Measurements from ENCODE around the gene SLC25A19.

SLC25A19 gene

GRCh38 chr17:75241996-75242460 is 47.2 kb downstream of the SLC25A19 start:
- peak overlapping the region; percentile 25; the same call in 1 of the 2 replicates for H3K9ac ChIP-seq (ENCODE audit: low read length)
- H3K79me2 ChIP-seq (ENCODE audit: low read length) = 0 out of 2 replicates have a peak, but pooled peaks cover 3% of the 10 kb centered on the region
- H3K36me3 ChIP-seq (replicated peaks; ENCODE audit: low read depth, low read length) = peaks cover 71% of the 10 kb centered on the region
- peak overlapping the region; percentile 42 for H3K4me2 ChIP-seq (ENCODE audit: low read length)
- H3K27me3 ChIP-seq (ENCODE audit: low read depth, low read length) = no peaks in the 10 kb centered on the region
- H4K20me1 ChIP-seq (ENCODE audit: insufficient read depth, low read length) = no peaks in the 10 kb centered on the region
- no peak for TF ChIP-seq EZH2phosphoT487 (IDR thresholded peaks at IDR 0.05; ENCODE audit: low read depth)
- TF ChIP-seq CTCF (IDR thresholded peaks at IDR 0.05; ENCODE audit: low read depth, low read length) = no peak
- H2AFZ ChIP-seq (ENCODE audit: low read depth, low read length) = no peak overlapping the region
- H3K9me3 ChIP-seq (ENCODE audit: insufficient read depth, low read length) = no peaks in the 10 kb centered on the region
- H3K27ac ChIP-seq (ENCODE audit: low read length) = peak overlapping the region; percentile 86
- H3K4me3 ChIP-seq (ENCODE audit: low read length) = no peak overlapping the region
- peaks cover 51% of the 10 kb centered on the region for H3K4me1 ChIP-seq (ENCODE audit: low read length)

DNA sequence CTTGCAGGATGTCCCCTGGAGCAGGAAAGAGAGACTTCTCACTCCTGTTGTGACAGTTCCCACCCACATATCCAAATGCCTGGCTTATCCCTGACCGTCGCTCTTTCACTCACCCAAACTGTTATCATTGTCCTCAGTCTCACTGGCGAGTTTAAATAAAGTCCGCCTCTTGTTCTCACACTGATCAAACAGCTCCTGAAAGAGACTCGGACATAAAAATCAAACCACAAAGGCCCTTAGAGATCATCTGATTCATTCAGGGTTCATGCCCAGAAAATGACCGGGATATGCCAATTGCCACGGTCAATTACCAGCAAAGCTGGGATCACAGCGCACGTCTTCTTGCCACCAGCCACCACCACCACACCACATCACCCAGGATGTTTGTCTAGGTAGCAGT is 47.7 kb downstream of the SLC25A19 start:
- H3K36me3 ChIP-seq (replicated peaks; ENCODE audit: low read depth, low read length) = peaks cover 76% of the 10 kb centered on the region
- TF ChIP-seq CTCF (IDR thresholded peaks at IDR 0.05; ENCODE audit: low read depth, low read length) (no peak), EZH2phosphoT487 (IDR thresholded peaks at IDR 0.05; ENCODE audit: low read depth) (no peak)
- H3K27me3 ChIP-seq (ENCODE audit: low read depth, low read length) = no peaks in the 10 kb centered on the region
- H3K27ac ChIP-seq (ENCODE audit: low read length) = peak overlapping the region; percentile 86
- no peaks in the 10 kb centered on the region for H4K20me1 ChIP-seq (ENCODE audit: insufficient read depth, low read length)
- H3K9ac ChIP-seq (ENCODE audit: low read length) = no peak overlapping the region
- H3K79me2 ChIP-seq (ENCODE audit: low read length) = 0 out of 2 replicates have a peak, but pooled peaks cover under 1% of the 10 kb centered on the region
- H2AFZ ChIP-seq (ENCODE audit: low read depth, low read length) = no peak overlapping the region
- H3K9me3 ChIP-seq (ENCODE audit: insufficient read depth, low read length) = no peaks in the 10 kb centered on the region
- no peak overlapping the region for H3K4me3 ChIP-seq (ENCODE audit: low read length)
- peak overlapping the region; percentile 42; the same call in 1 of the 2 replicates for H3K4me2 ChIP-seq (ENCODE audit: low read length)
- H3K4me1 ChIP-seq (ENCODE audit: low read length) = peaks cover 51% of the 10 kb centered on the region

DNA sequence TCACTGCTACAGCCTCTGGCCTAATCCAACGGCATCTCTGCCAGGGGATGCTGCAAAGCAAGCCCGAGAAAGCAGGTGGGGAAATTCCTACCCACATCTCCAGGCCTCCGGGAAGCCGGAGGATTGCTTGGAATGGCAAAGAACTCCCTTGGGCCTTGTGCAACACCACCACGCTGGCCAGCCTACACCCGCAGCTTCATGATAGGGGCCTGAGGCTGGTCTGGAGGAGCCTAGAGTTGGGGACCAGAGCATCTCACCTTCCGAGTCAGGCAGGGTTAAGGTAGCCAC is 48.1 kb downstream of the SLC25A19 start:
- H3K36me3 ChIP-seq (replicated peaks; ENCODE audit: low read depth, low read length) = peaks cover 76% of the 10 kb centered on the region
- H3K4me3 ChIP-seq (ENCODE audit: low read length) = no peak overlapping the region
- no peak overlapping the region for H2AFZ ChIP-seq (ENCODE audit: low read depth, low read length)
- H3K27me3 ChIP-seq (ENCODE audit: low read depth, low read length) = no peaks in the 10 kb centered on the region
- H3K79me2 ChIP-seq (ENCODE audit: low read length) = no peaks in the 10 kb centered on the region
- H3K27ac ChIP-seq (ENCODE audit: low read length) = no peak overlapping the region
- H3K4me2 ChIP-seq (ENCODE audit: low read length) = no peak overlapping the region
- H3K9me3 ChIP-seq (ENCODE audit: insufficient read depth, low read length) = no peaks in the 10 kb centered on the region
- H3K9ac ChIP-seq (ENCODE audit: low read length) = no peak overlapping the region
- H3K4me1 ChIP-seq (ENCODE audit: low read length) = peaks cover 51% of the 10 kb centered on the region
- no peaks in the 10 kb centered on the region for H4K20me1 ChIP-seq (ENCODE audit: insufficient read depth, low read length)
- no peak for TF ChIP-seq CTCF (IDR thresholded peaks at IDR 0.05; ENCODE audit: low read depth, low read length)
- no peak for TF ChIP-seq EZH2phosphoT487 (IDR thresholded peaks at IDR 0.05; ENCODE audit: low read depth)

DNA sequence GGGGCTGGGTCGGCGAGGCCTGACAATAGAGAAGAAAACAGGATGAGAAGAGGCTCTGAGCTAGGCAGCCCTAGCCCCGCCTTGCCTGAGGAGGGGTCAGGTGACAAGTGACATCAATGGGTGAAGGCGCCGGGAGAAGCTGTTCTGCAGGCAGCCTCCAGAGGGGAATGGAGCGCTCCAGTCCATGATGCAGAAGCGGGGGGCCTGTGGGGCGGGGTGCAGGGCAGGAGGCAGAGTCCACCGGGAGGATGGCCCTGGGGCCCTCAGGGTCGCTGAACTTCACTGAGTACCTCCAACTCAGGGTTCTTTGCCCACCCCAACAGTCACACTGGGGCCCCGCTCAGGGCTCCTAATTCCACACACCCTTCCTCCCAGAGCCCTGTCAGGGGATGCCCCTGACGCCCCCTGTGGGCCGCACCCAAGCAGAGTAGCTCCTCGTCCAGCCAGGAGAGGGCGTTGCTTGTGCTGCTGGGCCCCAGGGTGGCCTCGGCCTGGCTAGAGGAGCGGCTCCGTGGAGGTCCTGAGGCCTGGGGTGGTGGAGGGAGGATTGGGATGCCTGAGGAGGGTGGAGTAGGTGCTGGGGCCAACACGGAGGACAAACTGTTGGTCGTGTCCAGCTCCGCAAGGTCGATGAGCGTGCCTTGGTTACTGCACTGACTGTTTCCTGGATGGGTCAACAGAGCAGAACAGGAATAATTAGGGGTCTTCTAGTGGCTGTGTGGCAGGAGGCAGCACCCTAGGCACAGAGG is 48.7 kb downstream of the SLC25A19 start:
- Histone ChIP-seq H3K27me3 (ENCODE audit: low read depth, low read length) (no peaks in the 10 kb centered on the region), H3K9ac (ENCODE audit: low read length) (no peak overlapping the region), H3K27ac (ENCODE audit: low read length) (no peak overlapping the region), H3K4me3 (ENCODE audit: low read length) (no peak overlapping the region), H3K36me3 (replicated peaks; ENCODE audit: low read depth, low read length) (peaks cover 72% of the 10 kb centered on the region), H3K4me2 (ENCODE audit: low read length) (no peak overlapping the region), H3K9me3 (ENCODE audit: insufficient read depth, low read length) (no peaks in the 10 kb centered on the region), H3K79me2 (ENCODE audit: low read length) (no peaks in the 10 kb centered on the region), H4K20me1 (ENCODE audit: insufficient read depth, low read length) (no peaks in the 10 kb centered on the region), H2AFZ (ENCODE audit: low read depth, low read length) (no peak overlapping the region), H3K4me1 (ENCODE audit: low read length) (peaks cover 46% of the 10 kb centered on the region)
- TF ChIP-seq CTCF (IDR thresholded peaks at IDR 0.05; ENCODE audit: low read depth, low read length) (peak; percentile 84), EZH2phosphoT487 (IDR thresholded peaks at IDR 0.05; ENCODE audit: low read depth) (no peak)

Data from OCI-LY3 (cell line).